K562 (cell line): ENCODE measurements around the gene DGKA. TPM values are rescaled to one million over a fixed set of nuclear protein-coding genes. Genes with fewer than 3 reads are reported as not detected.

Experiments used
- ARNT ChIP-seq, 2 experiments: fragments of 450-650 bp; IDR thresholded peaks; 2 replicates each; pipeline ENCODE4 v1.6.1; 2016; ENCODE audit warnings: mild to moderate bottlenecking in 1 of 2
- ETS1 ChIP-seq: conservative IDR thresholded peaks from 2 replicates; pipeline ENCODE4 v1.6.1; 2011; ENCODE audit warnings: low read depth, mild to moderate bottlenecking, low read length; ENCODE audit not compliant: control insufficient read depth
- GTF2B ChIP-seq: IDR thresholded peaks from 2 replicates; pipeline ENCODE4 v1.6.1; 2011; ENCODE audit not compliant: insufficient read length; ENCODE audit errors: extremely low read depth
- HDAC2 ChIP-seq: fragments of 450-650 bp; IDR thresholded peaks from 2 replicates; pipeline ENCODE4 v1.6.1; 2016; ENCODE audit warnings: mild to moderate bottlenecking
- JUND ChIP-seq, 2 experiments: IDR thresholded peaks; 2 replicates in 1 of 2; 3 replicates in 1 of 2; pipeline ENCODE4 v1.6.1; 2011; ENCODE audit warnings: borderline replicate concordance in 2 of 2, low read depth in 2 of 2, low read length in 2 of 2, improper control_type of control experiment in 1 of 2, missing biosample characterization in 1 of 2, missing genetic modification characterization in 1 of 2, missing genetic modification reagents in 1 of 2
- KAT2B ChIP-seq: IDR thresholded peaks from one replicate; pipeline ENCODE4 v1.6.1; 2012; ENCODE audit warnings: low read depth, mild to moderate bottlenecking, control low read depth, inconsistent platforms, low read length, moderate library complexity
- KDM4B ChIP-seq, 2 experiments: fragments of 450-650 bp in 1 of 2; sonication (generic) in 1 of 2; IDR thresholded peaks; 2 replicates each; pipeline ENCODE4 v1.6.1; 2016 to 2017; ENCODE audit warnings: borderline replicate concordance in 2 of 2, antibody characterized with exemption in 1 of 2, low read depth in 1 of 2, mild to moderate bottlenecking in 1 of 2
- KLF16 ChIP-seq: IDR thresholded peaks from 2 replicates; pipeline ENCODE4 v1.6.1; 2016; ENCODE audit warnings: antibody characterized with exemption
- NCOA4 ChIP-seq: fragments of 450-650 bp; IDR thresholded peaks from 2 replicates; pipeline ENCODE4 v1.6.1; 2018; ENCODE audit warnings: mild to moderate bottlenecking; ENCODE audit not compliant: partially characterized antibody
- NFIC ChIP-seq: fragments of 450-650 bp; IDR thresholded peaks from 2 replicates; pipeline ENCODE4 v1.6.1; 2017; ENCODE audit warnings: mild to moderate bottlenecking, inconsistent platforms
- OTX1 ChIP-seq: fragments of 450-650 bp; formaldehyde crosslinking; IDR thresholded peaks from 2 replicates; pipeline ENCODE4 v1.4.0; 2022; ENCODE audit warnings: mild to moderate bottlenecking
- RNF2 ChIP-seq: sonication (generic); IDR thresholded peaks from 2 replicates; pipeline ENCODE4 v1.6.1; 2016
- SMARCE1 ChIP-seq: fragments of 450-650 bp; IDR thresholded peaks from 2 replicates; pipeline ENCODE4 v1.7.1; 2016; ENCODE audit warnings: mild to moderate bottlenecking
- STAG1 ChIP-seq: sonication (generic); formaldehyde crosslinking; IDR thresholded peaks from 2 replicates; pipeline ENCODE4 v1.5.0; 2020; ENCODE audit warnings: missing genetic modification reagents, borderline replicate concordance
- TSC22D4 ChIP-seq: fragments of 450-650 bp; IDR thresholded peaks from 2 replicates; pipeline ENCODE4 v1.6.1; 2016; ENCODE audit warnings: missing genetic modification characterization, missing biosample characterization, control low read depth
- ZNF57 ChIP-seq: fragments of 450-650 bp; formaldehyde crosslinking; IDR thresholded peaks from 2 replicates; pipeline ENCODE4 v1.4.0; 2020; ENCODE audit warnings: mild to moderate bottlenecking, moderate library complexity
- polyA plus RNA-seq, 8 experiments: library from polyadenylated mRNA; depleted of rRNA in 4 of 8; stranded (reverse) in 5 of 8; unstranded in 3 of 8; fragments of >200 nt; fragmentation: Nextera tagmentation in 2 of 8; fragmentation: Illumina TruSeq in 1 of 8; extraction: Ambion mirVana in 2 of 8; extraction: Trizol in 1 of 8; gene quantifications; 2 replicates each; pipeline versions ENCODE4 v1.2.1 to v1.2.3, GENCODE V29; 2011 to 2014; ENCODE audit warnings: inconsistent platforms in 1 of 8, missing spikeins in 1 of 8
- total RNA-seq, 7 experiments: library from RNA; depleted of rRNA in 6 of 7; stranded (reverse); fragments of >200 nt in 6 of 7; fragmentation: Illumina TruSeq in 2 of 7; extraction: Trizol in 2 of 7; gene quantifications; 2 replicates each; pipeline versions ENCODE4 v1.2.1 to v1.2.3, GENCODE V29; 2011 to 2021; ENCODE audit warnings: low replicate concordance in 1 of 7
- TF ChIP-seq, protein P1 (sequence below), 2 experiments: IDR thresholded peaks; 2 replicates each; pipeline ENCODE4 v1.6.1; 2012; ENCODE audit warnings: improper control_type of control experiment in 2 of 2, low read depth in 2 of 2, low read length in 2 of 2, borderline replicate concordance in 1 of 2
- TF ChIP-seq, protein P2 (sequence below), 3 experiments: fragments of 200-800 bp in 1 of 3; fragments of 250-450 bp in 1 of 3; fragments of 450-650 bp in 1 of 3; sonication (Bioruptor Pico) in 1 of 3; sonication (Bioruptor generic) in 1 of 3; formaldehyde crosslinking in 1 of 3; IDR thresholded peaks; 2 replicates each; pipeline versions ENCODE4 v1.6.1 to v1.8.0; 2016 to 2022; ENCODE audit warnings: mild to moderate bottlenecking in 2 of 3, missing genetic modification characterization in 2 of 3, missing compliant biosample characterization in 1 of 3, moderate library complexity in 1 of 3

DGKA gene
- total and polyA plus RNA-seq, 9 of the 15 experiments (the other 6 are each of a cell fraction or from before 2014, with no cell fraction given) = 3.4 to 12.4 (median 6.2) TPM

DNA sequence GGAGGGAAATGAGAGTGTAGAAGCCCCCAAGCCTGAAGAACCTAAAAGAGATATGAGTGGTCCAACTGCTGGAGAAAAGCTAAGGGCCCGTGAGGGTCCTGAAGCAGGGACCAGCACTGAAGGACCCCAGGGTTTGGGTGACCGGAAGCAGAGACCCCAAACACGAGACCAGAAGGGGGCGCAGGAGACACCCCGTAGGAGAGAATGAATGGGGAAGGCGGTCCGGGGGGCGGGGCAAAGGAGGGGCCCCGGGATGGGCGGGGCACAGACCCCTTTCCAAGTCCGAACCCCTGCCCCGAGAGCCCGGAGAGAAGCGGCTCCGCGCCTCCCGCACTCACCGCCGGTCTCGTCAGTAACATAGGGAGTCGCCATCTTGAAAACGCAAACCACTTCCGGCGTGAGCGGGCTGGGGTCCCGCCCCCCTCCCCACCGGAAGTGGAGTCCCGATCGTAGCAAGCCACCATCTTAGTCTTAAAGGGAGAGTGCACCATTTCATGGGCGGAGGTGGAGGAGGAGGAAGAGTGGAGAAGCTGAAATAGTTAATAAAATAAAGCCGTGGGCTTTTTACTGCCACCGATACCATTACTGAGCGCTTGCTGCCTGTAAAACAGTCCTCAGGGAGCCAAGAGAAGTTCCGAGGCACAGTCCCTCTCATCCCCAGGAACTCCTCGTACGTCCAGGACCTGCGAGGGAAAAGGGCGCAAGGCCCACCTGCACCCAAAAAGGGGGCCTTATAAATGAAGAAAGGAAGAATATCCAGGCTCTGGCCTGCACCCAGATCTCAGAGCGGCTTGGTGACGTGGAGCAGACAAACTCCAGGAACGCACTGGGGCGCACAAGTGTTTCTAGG is 4.0 kb upstream of the DGKA start (continued):
- TF ChIP-seq ETS1 (0 out of 2 replicates have a peak, but pooled peaks have one; percentile 35), RNF2 (0 out of 2 replicates have a peak, but pooled peaks have one; percentile 33), KDM4B (IDR thresholded peaks at IDR 0.05; ENCODE audit: borderline replicate concordance in 2 of 2, low read depth in 1 of 2) (peak in 1 of 2 experiments; percentile 86; a peak in 2 of 4 replicates), HDAC2 (peak; percentile 71; the same call in 1 of the 2 replicates), KLF16 (0 out of 2 replicates have a peak, but pooled peaks have one; percentile 22), NFIC (0 out of 2 replicates have a peak, but pooled peaks have one; percentile 3), ZNF57 (CRISPR knock-in tag) (no peak), JUND (IDR thresholded peaks at IDR 0.05; ENCODE audit: borderline replicate concordance, low read depth, low read length) (peak; percentile 52; the same call in 1 of the 2 replicates), JUND (tag; IDR thresholded peaks at IDR 0.05; ENCODE audit: borderline replicate concordance, low read depth, low read length) (no peak), STAG1 (CRISPR knock-in tag) (0 out of 2 replicates have a peak, but pooled peaks have one; percentile 31), NCOA4 (peak; percentile 51), OTX1 (CRISPR knock-in tag) (no peak; the same call in 1 of the 2 replicates), SMARCE1 (peak; percentile 64), GTF2B (no peak), TSC22D4 (no peak), KAT2B (peak; percentile 59), ARNT (IDR thresholded peaks at IDR 0.05) (peak in 1 of 2 experiments; percentile 37; a peak in 1 of 4 replicates)
- TF ChIP-seq, protein P1, sequence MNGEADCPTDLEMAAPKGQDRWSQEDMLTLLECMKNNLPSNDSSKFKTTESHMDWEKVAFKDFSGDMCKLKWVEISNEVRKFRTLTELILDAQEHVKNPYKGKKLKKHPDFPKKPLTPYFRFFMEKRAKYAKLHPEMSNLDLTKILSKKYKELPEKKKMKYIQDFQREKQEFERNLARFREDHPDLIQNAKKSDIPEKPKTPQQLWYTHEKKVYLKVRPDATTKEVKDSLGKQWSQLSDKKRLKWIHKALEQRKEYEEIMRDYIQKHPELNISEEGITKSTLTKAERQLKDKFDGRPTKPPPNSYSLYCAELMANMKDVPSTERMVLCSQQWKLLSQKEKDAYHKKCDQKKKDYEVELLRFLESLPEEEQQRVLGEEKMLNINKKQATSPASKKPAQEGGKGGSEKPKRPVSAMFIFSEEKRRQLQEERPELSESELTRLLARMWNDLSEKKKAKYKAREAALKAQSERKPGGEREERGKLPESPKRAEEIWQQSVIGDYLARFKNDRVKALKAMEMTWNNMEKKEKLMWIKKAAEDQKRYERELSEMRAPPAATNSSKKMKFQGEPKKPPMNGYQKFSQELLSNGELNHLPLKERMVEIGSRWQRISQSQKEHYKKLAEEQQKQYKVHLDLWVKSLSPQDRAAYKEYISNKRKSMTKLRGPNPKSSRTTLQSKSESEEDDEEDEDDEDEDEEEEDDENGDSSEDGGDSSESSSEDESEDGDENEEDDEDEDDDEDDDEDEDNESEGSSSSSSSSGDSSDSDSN (IDR thresholded peaks at IDR 0.05; ENCODE audit: borderline replicate concordance in 1 of 2, low read depth in 2 of 2, low read length in 2 of 2) = peak; percentile 62; a peak in 2 of 4 replicates
- TF ChIP-seq, protein P2, sequence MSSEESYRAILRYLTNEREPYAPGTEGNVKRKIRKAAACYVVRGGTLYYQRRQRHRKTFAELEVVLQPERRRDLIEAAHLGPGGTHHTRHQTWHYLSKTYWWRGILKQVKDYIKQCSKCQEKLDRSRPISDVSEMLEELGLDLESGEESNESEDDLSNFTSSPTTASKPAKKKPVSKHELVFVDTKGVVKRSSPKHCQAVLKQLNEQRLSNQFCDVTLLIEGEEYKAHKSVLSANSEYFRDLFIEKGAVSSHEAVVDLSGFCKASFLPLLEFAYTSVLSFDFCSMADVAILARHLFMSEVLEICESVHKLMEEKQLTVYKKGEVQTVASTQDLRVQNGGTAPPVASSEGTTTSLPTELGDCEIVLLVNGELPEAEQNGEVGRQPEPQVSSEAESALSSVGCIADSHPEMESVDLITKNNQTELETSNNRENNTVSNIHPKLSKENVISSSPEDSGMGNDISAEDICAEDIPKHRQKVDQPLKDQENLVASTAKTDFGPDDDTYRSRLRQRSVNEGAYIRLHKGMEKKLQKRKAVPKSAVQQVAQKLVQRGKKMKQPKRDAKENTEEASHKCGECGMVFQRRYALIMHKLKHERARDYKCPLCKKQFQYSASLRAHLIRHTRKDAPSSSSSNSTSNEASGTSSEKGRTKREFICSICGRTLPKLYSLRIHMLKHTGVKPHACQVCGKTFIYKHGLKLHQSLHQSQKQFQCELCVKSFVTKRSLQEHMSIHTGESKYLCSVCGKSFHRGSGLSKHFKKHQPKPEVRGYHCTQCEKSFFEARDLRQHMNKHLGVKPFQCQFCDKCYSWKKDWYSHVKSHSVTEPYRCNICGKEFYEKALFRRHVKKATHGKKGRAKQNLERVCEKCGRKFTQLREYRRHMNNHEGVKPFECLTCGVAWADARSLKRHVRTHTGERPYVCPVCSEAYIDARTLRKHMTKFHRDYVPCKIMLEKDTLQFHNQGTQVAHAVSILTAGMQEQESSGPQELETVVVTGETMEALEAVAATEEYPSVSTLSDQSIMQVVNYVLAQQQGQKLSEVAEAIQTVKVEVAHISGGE (CRISPR knock-in tag; IDR thresholded peaks at IDR 0.05) = 0 out of 6 replicates have a peak, but pooled peaks of 1 of the 3 experiments have one; percentile 24
